Measurements from ENCODE around the gene TCIRG1.
A peak's percentile ranks its signal among the peaks of the same experiment; 100 is the strongest.

The TCIRG1 gene

GRCh38 chr11:68007498-68008380 is 31.1 kb upstream of the TCIRG1 start:
- no peak for DNase-seq

DNA sequence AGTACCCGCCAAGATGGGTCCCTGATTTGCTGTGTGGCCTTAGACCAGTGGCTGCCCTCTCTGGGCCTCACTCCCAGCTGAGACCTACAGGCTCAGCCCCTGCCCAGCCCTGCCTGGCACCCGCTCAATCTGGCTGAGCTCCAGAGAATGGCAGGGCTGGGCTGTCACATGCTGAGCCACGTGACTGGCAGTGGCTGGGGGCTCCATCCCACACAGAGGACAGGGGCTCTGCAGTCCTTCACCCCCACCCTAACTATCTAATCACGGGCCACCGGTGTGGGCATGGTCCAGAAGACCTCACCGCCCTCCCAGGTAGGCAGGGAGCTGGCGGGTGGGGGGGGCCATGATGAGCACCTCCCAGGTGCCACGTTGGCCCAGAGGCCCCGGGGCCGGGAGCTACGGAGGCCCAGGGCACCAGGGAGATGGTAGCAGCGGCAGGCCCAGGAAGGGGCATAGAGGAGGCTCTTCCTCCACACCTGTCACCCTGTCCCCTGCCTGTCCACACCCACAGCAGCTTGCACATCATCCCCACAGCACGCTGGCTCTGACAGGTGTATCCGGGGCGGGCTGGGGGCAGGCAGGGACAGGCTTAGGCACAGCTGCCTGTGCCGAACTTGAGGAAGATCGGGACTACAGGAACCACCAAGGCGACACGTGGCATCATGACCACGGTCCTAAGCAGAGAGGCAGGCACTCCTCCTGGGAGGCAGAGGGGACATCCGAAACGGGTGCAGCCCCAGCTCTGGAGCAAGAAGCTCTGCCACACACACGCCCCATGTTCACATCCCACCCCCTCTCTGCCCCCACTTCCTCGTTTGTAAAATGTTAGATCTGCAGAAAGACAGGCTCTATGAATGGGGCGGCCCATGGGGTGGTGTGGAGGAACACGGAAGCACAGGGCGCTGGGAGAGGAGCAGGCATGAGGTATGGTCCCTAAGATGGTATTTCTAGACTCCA is 30.2 kb upstream of the TCIRG1 start:
- peak; percentile 68 for DNase-seq

DNA sequence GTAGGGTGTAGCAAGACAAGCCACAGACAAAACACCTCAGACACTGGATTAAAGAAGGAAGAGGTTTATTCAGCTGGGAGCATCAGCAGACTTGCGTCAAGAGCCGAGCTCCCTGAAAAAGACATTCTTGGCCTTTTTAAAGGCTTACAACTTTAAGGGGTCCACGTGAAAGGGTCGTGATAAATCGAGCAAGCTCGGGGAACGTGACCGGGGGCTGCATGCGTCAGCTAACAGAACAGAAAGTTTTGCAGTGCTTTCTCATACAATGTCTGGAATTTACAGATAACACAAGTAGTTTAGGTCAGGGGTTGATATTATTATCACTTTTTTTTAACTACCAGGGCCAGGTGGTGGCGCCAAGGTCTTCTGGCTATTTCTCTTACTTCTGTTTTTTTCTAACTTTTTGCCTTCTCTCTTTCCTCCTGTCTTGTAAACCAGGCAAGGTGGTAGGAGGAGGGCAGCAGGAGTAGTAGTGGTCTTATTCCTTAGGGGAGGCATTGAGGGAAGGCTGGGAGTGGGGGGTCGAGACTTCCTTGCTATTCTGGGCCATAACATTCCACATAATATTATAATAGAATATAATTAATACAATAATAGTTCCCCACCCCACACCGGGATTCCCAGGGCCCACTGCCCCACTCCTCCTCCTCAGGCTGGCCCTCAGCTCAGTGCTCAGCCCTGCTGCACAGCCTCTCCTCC is 29.3 kb upstream of the TCIRG1 start:
- peak; percentile 30 for DNase-seq

GRCh38 chr11:68010090-68011041 is 28.5 kb upstream of the TCIRG1 start, which contains the start of gene ALDH3B1:
Gene ALDH3B1 (plus strand): TSS chr11:68010327. CDS start chr11:68015298, 4,971 bp downstream.
- DNase-seq = peak; percentile 97

GRCh38 chr11:68011051-68011943 is 27.5 kb upstream of the TCIRG1 start:
- no peak for DNase-seq

DNA sequence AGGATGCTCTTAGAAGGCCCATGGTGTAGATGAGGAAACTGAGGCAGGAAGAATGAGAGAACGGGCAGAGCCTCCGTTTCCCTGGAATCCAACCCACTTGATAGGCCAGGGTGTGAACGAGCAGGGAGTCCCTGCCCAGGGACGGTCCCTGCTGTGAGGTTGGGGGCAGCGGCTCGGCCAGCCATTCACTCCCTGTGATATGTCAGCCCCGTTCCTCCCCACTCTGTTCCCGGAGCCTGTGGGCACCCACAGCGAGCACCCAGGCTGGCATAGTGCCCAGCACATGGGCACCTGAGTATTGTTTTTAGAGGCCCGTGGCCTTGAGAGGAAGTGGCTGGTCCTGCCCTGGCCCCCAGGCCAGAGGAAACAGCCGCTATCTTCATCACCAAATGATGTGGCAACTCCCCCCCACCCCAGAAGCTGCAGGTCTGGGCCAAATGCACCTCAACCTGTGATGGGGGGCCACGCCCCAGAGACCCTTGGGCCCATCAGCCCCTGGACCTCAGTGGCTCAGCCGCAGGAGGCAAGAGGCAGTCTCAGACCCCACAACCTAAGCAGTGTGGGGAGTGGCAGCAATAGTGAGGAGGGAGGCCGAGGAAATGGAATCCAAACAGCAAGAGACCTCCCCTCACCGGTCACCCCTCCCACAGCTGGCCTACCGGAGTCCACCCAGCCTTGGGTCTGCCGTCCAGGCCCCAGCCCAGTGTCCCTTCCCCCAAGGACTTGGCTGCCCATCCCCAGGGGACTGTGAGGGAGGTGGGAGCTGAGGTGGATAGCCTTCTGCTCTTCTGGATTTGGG is 26.6 kb upstream of the TCIRG1 start:
- no peak for DNase-seq

- DNase-seq = no peak
Observed at GRCh38 chr11:68012843-68013610, 25.8 kb upstream of the TCIRG1 start.

GRCh38 chr11:68013611-68014156 is 25.1 kb upstream of the TCIRG1 start:
- no peak for DNase-seq

DNA sequence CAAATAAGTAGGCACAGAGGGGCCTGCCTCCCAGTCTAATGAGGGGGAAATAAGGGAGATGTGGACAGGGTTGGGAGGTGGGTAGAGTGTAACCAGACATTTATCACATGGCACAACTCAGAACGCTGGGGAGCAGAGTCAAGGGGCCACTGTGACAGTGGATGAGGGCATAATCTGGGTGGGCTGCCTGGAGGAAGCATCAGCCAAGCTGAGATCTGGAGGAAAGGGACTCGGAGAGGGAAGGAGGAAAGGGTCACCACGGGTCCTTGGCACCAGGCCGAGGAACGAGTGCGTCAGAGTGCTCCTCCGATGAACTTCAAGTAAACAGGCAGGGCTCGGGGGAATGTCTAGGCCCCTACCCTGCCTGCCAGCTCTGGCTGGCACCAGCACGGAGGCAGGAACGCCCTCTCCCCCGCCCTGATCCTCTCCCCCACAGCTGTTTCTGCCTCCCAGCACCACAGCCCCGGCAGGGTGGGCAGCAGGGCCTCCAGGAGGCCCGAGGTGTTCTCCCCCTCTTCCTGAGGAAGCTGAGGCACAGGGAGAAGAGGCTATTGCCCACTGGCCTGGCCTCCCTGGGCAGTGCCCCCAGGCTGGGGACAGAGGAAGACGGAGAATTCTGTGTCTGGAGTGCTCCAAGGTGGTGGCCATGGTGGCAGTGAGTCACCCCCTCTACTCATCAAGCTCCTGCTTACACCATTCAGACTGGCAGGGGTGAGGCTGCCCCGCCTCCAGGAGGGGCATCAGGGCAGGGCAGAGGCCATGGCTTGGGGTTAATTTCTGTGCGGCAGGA is 24.5 kb upstream of the TCIRG1 start:
- DNase-seq = peak; percentile 63

GRCh38 chr11:68014947-68015447 is 23.8 kb upstream of the TCIRG1 start:
- DNase-seq = no peak

- no peak for DNase-seq
Observed at GRCh38 chr11:68015467-68015866, 23.4 kb upstream of the TCIRG1 start.

- DNase-seq = no peak
Observed at GRCh38 chr11:68016161-68016903, 22.5 kb upstream of the TCIRG1 start.

DNA sequence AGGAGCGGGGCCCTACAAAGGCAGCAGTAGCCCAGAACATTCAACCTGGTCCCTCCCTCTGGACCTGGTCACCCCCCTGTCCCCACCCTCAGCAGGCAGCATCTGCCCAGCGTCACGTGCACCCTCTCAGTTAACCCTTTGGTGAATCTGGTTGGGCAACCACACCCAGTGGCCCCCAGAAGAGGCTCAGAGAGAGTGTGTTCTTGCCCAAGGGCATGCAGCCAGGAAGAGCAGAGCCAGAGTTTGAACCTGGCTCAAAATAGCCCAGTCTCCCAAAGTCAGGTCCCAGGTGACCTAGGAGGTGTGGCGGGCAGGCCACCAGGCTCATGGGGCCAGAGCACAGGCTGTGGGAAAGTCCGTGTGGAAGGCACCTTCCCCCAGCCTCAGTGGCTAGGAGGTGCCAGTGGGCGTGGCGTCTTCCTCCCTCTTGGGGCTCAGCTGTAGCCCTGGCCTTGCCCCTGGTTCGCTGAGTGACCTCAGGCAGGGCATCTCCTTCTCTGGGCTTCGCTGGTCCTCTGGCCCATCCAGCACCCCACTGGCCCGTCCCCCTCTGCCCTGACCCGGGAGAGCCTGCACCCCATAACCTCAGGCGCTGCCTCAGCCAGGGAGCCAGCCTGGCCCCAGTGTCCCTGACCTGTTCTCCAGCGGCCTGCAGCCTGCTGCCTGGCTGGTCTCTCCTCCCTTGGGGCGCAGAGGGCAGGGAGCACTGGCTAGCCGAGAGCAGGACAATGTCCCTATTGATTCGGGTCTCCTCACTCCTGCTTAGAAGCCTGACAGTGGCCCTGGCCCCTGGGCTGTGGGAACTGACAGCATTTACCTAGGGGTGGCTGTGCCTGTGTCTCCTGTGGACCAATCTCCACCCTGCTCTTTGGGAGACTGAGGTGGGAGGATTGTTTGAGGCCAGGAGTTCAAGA is 21.7 kb upstream of the TCIRG1 start:
- DNase-seq = no peak

DNA sequence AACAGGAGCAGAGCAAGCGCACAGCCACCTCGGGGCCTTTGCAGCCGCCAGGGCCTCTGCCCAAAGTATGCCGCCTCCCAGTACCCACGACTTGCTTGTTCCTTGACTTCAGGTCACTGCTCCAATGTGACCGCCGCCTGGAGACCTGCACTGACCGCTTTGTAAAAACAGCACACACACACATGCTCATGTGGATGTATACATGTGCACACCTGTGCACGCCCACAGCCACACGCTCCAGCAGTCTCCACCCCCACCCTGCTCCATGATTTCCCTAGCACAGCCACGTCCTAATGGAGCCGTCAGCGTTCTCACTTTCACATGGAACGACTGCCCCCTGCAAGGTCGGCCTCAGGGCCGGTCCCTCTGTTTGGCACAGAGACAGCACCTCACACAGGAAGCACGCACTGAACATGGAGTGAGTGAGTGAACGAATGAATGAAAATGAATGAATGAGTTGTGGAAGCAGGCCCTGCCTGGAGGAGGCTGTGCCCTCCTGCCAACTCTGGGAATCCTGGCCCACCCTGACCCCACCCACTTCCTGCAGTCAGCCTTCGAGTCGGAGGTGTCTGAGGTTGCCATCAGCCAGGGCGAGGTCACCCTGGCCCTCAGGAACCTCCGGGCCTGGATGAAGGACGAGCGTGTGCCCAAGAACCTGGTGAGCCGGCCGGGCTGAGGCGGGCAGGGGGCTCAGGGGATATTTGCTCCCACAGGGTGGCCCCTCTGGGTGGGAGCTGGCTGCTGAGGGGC is 20.7 kb upstream of the TCIRG1 start:
- DNase-seq = no peak

DNA sequence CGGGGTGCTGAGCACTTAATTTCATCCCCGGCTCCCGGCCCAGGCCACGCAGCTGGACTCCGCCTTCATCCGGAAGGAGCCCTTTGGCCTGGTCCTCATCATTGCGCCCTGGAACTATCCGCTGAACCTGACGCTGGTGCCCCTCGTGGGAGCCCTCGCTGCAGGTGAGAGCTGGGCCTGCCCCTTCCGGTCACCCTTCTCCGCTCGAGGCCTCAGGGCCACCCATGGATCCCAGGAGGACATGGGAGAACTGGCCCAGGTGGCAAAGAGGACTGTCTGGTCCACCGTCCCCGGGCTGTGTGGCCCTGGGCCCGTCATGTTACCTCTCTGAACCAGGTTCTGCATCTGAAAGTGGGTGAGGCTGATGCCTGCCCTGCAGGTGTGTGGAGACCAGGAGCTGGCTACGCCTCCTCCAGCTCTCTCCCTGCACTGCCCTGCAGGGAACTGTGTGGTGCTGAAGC is 20.1 kb upstream of the TCIRG1 start:
- no peak for DNase-seq

Data from inflammatory macrophage treated with lipopolysaccharide for 4 hours (primary cell).